H9 (cell line): ENCODE data around the gene TXNL4A. TPM values are rescaled to one million over a fixed set of nuclear protein-coding genes. Genes with fewer than 3 reads are reported as not detected.

ENCODE experiments used
- DNase-seq: peaks from one replicate; pipeline ENCODE4 v3.0.0-alpha.2; 2017
- H2AFZ ChIP-seq: one replicate; pipeline ENCODE4 v1.6.1; 2013; ENCODE audit warnings: mild to moderate bottlenecking, low read length, control low read depth, moderate library complexity
- H2AK5ac ChIP-seq: 2 replicates; pipeline ENCODE4 v1.6.1; 2013; ENCODE audit warnings: low read length, control low read depth, mixed read lengths; ENCODE audit not compliant: insufficient read length
- H2BK120ac ChIP-seq: one replicate; pipeline ENCODE4 v1.6.1; 2013; ENCODE audit warnings: low read depth, mild to moderate bottlenecking, low read length, control low read depth, inconsistent platforms; ENCODE audit not compliant: poor library complexity, severe bottlenecking
- H2BK12ac ChIP-seq: 2 replicates; pipeline ENCODE4 v1.6.1; 2013; ENCODE audit warnings: low read length, control low read depth, mixed read lengths, low read depth; ENCODE audit not compliant: insufficient read length
- H2BK15ac ChIP-seq: 2 replicates; pipeline ENCODE4 v1.6.1; 2013; ENCODE audit warnings: low read depth, low read length, control low read depth
- H2BK20ac ChIP-seq: one replicate; pipeline ENCODE4 v1.6.1; 2013; ENCODE audit warnings: low read depth, mild to moderate bottlenecking, low read length, control low read depth, inconsistent platforms; ENCODE audit not compliant: poor library complexity, severe bottlenecking
- H2BK5ac ChIP-seq: 2 replicates; pipeline ENCODE4 v1.6.1; 2013; ENCODE audit warnings: low read length, control low read depth, mixed read lengths; ENCODE audit not compliant: insufficient read length
- H3K14ac ChIP-seq: 2 replicates; pipeline ENCODE4 v1.6.1; 2013; ENCODE audit warnings: low read length, control low read depth; ENCODE audit not compliant: insufficient read depth
- H3K18ac ChIP-seq: 2 replicates; pipeline ENCODE4 v1.6.1; 2013; ENCODE audit warnings: low read depth, mild to moderate bottlenecking, mixed read lengths, low read length, control low read depth; ENCODE audit not compliant: insufficient read length
- H3K23ac ChIP-seq: 2 replicates; pipeline ENCODE4 v1.6.1; 2013; ENCODE audit warnings: low read length, control low read depth, mixed read lengths, low read depth; ENCODE audit not compliant: insufficient read length
- H3K23me2 ChIP-seq: 2 replicates; pipeline ENCODE4 v1.6.1; 2013; ENCODE audit warnings: low read depth, mild to moderate bottlenecking, mixed read lengths, low read length, control low read depth; ENCODE audit not compliant: insufficient read length, poor library complexity, severe bottlenecking
- H3K27ac ChIP-seq: 2 replicates; pipeline ENCODE4 v1.5.1; 2013; ENCODE audit warnings: low read length, control low read depth, mixed read lengths, low read depth; ENCODE audit not compliant: insufficient read length
- H3K27me3 ChIP-seq: 2 replicates; pipeline ENCODE4 v1.6.1; 2013; ENCODE audit warnings: low read length, control low read depth, inconsistent platforms; ENCODE audit not compliant: insufficient read depth
- H3K4ac ChIP-seq: 2 replicates; pipeline ENCODE4 v1.6.1; 2013; ENCODE audit warnings: low read depth, mild to moderate bottlenecking, control low read depth, inconsistent platforms, low read length, moderate library complexity
- H3K4me1 ChIP-seq: 2 replicates; pipeline ENCODE4 v1.6.1; 2013; ENCODE audit warnings: low read length, control low read depth, inconsistent platforms; ENCODE audit not compliant: insufficient read depth
- H3K4me2 ChIP-seq: 2 replicates; pipeline ENCODE4 v1.6.1; 2013; ENCODE audit warnings: low read length, control low read depth, mixed read lengths; ENCODE audit not compliant: insufficient read length, insufficient read depth
- H3K56ac ChIP-seq: 2 replicates; pipeline ENCODE4 v1.6.1; 2013; ENCODE audit warnings: low read depth, mild to moderate bottlenecking, mixed read lengths, low read length, control low read depth; ENCODE audit not compliant: insufficient read length
- H3K79me1 ChIP-seq: 2 replicates; pipeline ENCODE4 v1.6.1; 2013; ENCODE audit warnings: low read depth, mild to moderate bottlenecking, moderate library complexity, low read length, control low read depth, inconsistent platforms; ENCODE audit not compliant: insufficient read depth, poor library complexity, severe bottlenecking
- H3K79me2 ChIP-seq: 2 replicates; pipeline ENCODE4 v1.6.1; 2013; ENCODE audit warnings: low read length, control low read depth, inconsistent platforms; ENCODE audit not compliant: insufficient read depth
- H3K9ac ChIP-seq: 2 replicates; pipeline ENCODE4 v1.6.1; 2013; ENCODE audit warnings: low read length, control low read depth, mixed read lengths; ENCODE audit not compliant: insufficient read length; ENCODE audit errors: extremely low read depth
- H3K9me3 ChIP-seq: one replicate; pipeline ENCODE4 v1.6.1; 2013; ENCODE audit warnings: low read depth, low read length, inconsistent platforms; ENCODE audit not compliant: control insufficient read depth
- H3T11ph ChIP-seq: one replicate; pipeline ENCODE4 v1.6.1; 2013; ENCODE audit warnings: mild to moderate bottlenecking, low read length, control low read depth, inconsistent platforms
- H4K20me1 ChIP-seq: one replicate; pipeline ENCODE4 v1.6.1; 2013; ENCODE audit not compliant: control insufficient read depth, insufficient read length, insufficient read depth
- H4K5ac ChIP-seq: 2 replicates; pipeline ENCODE4 v1.6.1; 2013; ENCODE audit warnings: low read depth, mild to moderate bottlenecking, mixed read lengths, low read length, control low read depth; ENCODE audit not compliant: insufficient read length
- H4K8ac ChIP-seq: replicated peaks from 2 replicates; pipeline ENCODE4 v1.6.1; 2013; ENCODE audit warnings: low read length, control low read depth, mixed read lengths, low read depth; ENCODE audit not compliant: insufficient read length
- H4K91ac ChIP-seq: 2 replicates; pipeline ENCODE4 v1.6.1; 2013; ENCODE audit warnings: low read depth, mild to moderate bottlenecking, moderate library complexity, mixed read lengths, low read length, control low read depth; ENCODE audit not compliant: insufficient read length
- H3K27ac Mint-ChIP-seq, 3 experiments: 2 replicates in 2 of 3; 3 replicates in 1 of 3; pipeline ENCODE4 v1.8.0; 2020 to 2021; ENCODE audit warnings: mixed read lengths in 3 of 3, mild to moderate bottlenecking in 1 of 3, moderate library complexity in 1 of 3
- H3K27me3 Mint-ChIP-seq: 2 replicates; pipeline ENCODE4 v1.8.0; 2021; ENCODE audit warnings: low read depth, mild to moderate bottlenecking, moderate library complexity, mixed read lengths
- H3K36me3 Mint-ChIP-seq, 3 experiments: 2 replicates in 2 of 3; 3 replicates in 1 of 3; pipeline ENCODE4 v1.8.0; 2020 to 2021; ENCODE audit warnings: low read depth in 3 of 3, mixed read lengths in 3 of 3; ENCODE audit not compliant: insufficient read depth in 1 of 3
- H3K4me1 Mint-ChIP-seq, 2 experiments: 2 replicates each; pipeline ENCODE4 v1.8.0; 2020; ENCODE audit warnings: mixed read lengths in 2 of 2
- H3K4me3 Mint-ChIP-seq, 2 experiments: 2 replicates in 1 of 2; 3 replicates in 1 of 2; pipeline ENCODE4 v1.8.0; 2020 to 2021; ENCODE audit warnings: mild to moderate bottlenecking in 2 of 2, mixed read lengths in 2 of 2, moderate library complexity in 1 of 2
- H3K9me3 Mint-ChIP-seq, 2 experiments: 2 replicates in 1 of 2; 3 replicates in 1 of 2; pipeline ENCODE4 v1.8.0; 2020; ENCODE audit warnings: mild to moderate bottlenecking in 2 of 2, mixed read lengths in 2 of 2, moderate library complexity in 1 of 2
- CTCF ChIP-seq: fragments of 200-600 bp; sonication (generic); conservative IDR thresholded peaks from 3 replicates; pipeline ENCODE4 v1.8.0; 2021; ENCODE audit warnings: antibody characterized with exemption, mild to moderate bottlenecking
- WGBS: extraction: QIAGEN DNeasy Blood & Tissue Kit; methylation state at CpG from one replicate; pipeline ENCODE4 v1.1.7; 2013; ENCODE audit warnings: missing lambda C conversion rate, low lambda C conversion rate, mixed read lengths; ENCODE audit not compliant: insufficient read length; ENCODE audit errors: extremely low coverage; 5-methylcytosine and 5-hydroxymethylcytosine counted together
- total RNA-seq: library from RNA; stranded (reverse); gene quantifications from 2 replicates; pipeline ENCODE4 v1.2.1, GENCODE V29; 2021

TXNL4A gene
- total RNA-seq, 1 experiment from 2014 or later: 163 TPM

GRCh38 chr18:79983253-79983652 lies 5.1 kb downstream of the TXNL4A start:
- no peak overlapping the region for H3K27ac ChIP-seq
- no peak overlapping the region for H4K91ac ChIP-seq
- H3K14ac ChIP-seq: no peak overlapping the region
- H3K18ac ChIP-seq: no peak overlapping the region
- H2AK5ac ChIP-seq: no peak overlapping the region
- no peak overlapping the region for H3K4me2 ChIP-seq
- H3K4me3 Mint-ChIP-seq: no peak overlapping the region
- peaks cover 75% of the 10 kb centered on the region for H3K79me2 ChIP-seq
- H3T11ph ChIP-seq: no peak overlapping the region
- peaks cover 30 to 47% (median 42%) of the 10 kb centered on the region in 3 experiments for H3K36me3 Mint-ChIP-seq
- no peak for TF ChIP-seq CTCF
- H3K23me2 ChIP-seq: peaks cover 5% of the 10 kb centered on the region
- no peak overlapping the region for H2AFZ ChIP-seq
- no peak overlapping the region for H3K4ac ChIP-seq
- no peak overlapping the region for H2BK5ac ChIP-seq
- no peak overlapping the region for H4K8ac ChIP-seq
- H2BK120ac ChIP-seq: no peak overlapping the region
- H3K27me3 ChIP-seq: no peaks in the 10 kb centered on the region
- H3K4me1 Mint-ChIP-seq: peaks cover 9 to 12% of the 10 kb centered on the region in 2 experiments
- H3K9me3 ChIP-seq: no peaks in the 10 kb centered on the region
- H3K9ac ChIP-seq: no peak overlapping the region
- H3K27ac Mint-ChIP-seq: no peak overlapping the region
- H4K20me1 ChIP-seq: no peaks in the 10 kb centered on the region
- H2BK12ac ChIP-seq: no peak overlapping the region
- DNase-seq: no peak
- H3K4me1 ChIP-seq: no peaks in the 10 kb centered on the region
- no peak overlapping the region for H3K23ac ChIP-seq
- no CpG with 5 or more reads among the region's 4 CpGs for WGBS
- H3K9me3 Mint-ChIP-seq: no peaks in the 10 kb centered on the region
- H2BK20ac ChIP-seq: no peak overlapping the region
- H2BK15ac ChIP-seq: no peak overlapping the region
- H3K27me3 Mint-ChIP-seq: no peaks in the 10 kb centered on the region
- no peak overlapping the region for H4K5ac ChIP-seq
- no peak overlapping the region for H3K56ac ChIP-seq
- peaks cover 13% of the 10 kb centered on the region for H3K79me1 ChIP-seq
